Endothelial cell of umbilical vein (primary cell): ENCODE data around the gene RALGAPA1. TPM values are rescaled to one million over a fixed set of nuclear protein-coding genes. Genes with fewer than 3 reads are reported as not detected.

Experiments
- BruUV-seq: library from RNA; stranded (reverse); fragments of 400-500 nt; replicated peaks from 2 replicates; lab custom pipeline; 2021; lab: Mats Ljungman, UMichigan
- CTCF ChIA-PET: fragments of 300-600, 350-600 bp; sonication (Branson Sonifier 250); formaldehyde crosslinking; loops from one replicate; lab custom pipeline; 2021; ENCODE audit warnings: antibody characterized with exemption, inconsistent platforms; lab: Charles Lee
- POLR2A ChIA-PET: fragments of 300-600, 350-600 bp; sonication (Branson Sonifier 250); formaldehyde crosslinking; loops from one replicate; lab custom pipeline; 2021; ENCODE audit warnings: antibody characterized with exemption, inconsistent platforms; lab: Charles Lee
- DNase-seq: peaks from one replicate; pipeline ENCODE4 v3.0.0-alpha.2; 2011; ENCODE audit warnings: low read depth, low spot score
- FAIRE-seq: peaks from 2 replicates; lab custom pipeline; 2011; peaks lifted over from hg19 to GRCh38; lab: Jason Lieb, UNC
- H2AFZ ChIP-seq: 2 replicates; pipeline ENCODE4 v1.6.0; 2012; ENCODE audit warnings: low read depth, low read length, control low read depth, inconsistent platforms
- H3K27ac ChIP-seq: 2 replicates; pipeline ENCODE4 v1.5.1; 2011; ENCODE audit warnings: low read depth, mild to moderate bottlenecking, control low read depth, low read length, moderate library complexity; ENCODE audit not compliant: insufficient read depth
- H3K27me3 ChIP-seq, 2 experiments: 2 replicates each; pipeline versions ENCODE4 v1.6.0 to v1.6.1; 2011; ENCODE audit warnings: low read length in 2 of 2, mixed read lengths in 1 of 2; ENCODE audit not compliant: control insufficient read depth in 2 of 2, insufficient read depth in 2 of 2
- H3K36me3 ChIP-seq, 2 experiments: 2 replicates in 1 of 2; 3 replicates in 1 of 2; pipeline ENCODE4 v1.5.1; 2011; ENCODE audit warnings: low read length in 2 of 2, mild to moderate bottlenecking in 1 of 2, moderate library complexity in 1 of 2; ENCODE audit not compliant: control insufficient read depth in 2 of 2, insufficient read depth in 2 of 2; ENCODE audit errors: extremely low read depth in 1 of 2
- H3K4me1 ChIP-seq: 3 replicates; pipeline ENCODE4 v1.5.1; 2011; ENCODE audit warnings: mild to moderate bottlenecking, low read length; ENCODE audit not compliant: control insufficient read depth, insufficient read depth; ENCODE audit errors: extremely low read depth
- H3K4me2 ChIP-seq: 2 replicates; pipeline ENCODE4 v1.6.1; 2011; ENCODE audit warnings: low read length, control low read depth, mixed read lengths; ENCODE audit not compliant: insufficient read depth
- H3K4me3 ChIP-seq, 3 experiments: fragments of 200-600 bp in 1 of 3; sonication (generic), shearing (Covaris generic) in 1 of 3; replicated peaks in 1 of 3; 2 replicates each; pipeline ENCODE4 v1.5.1; 2011 to 2016; ENCODE audit warnings: control low read depth in 3 of 3, low read length in 3 of 3, mild to moderate bottlenecking in 2 of 3, inconsistent platforms in 1 of 3, low read depth in 1 of 3, moderate library complexity in 1 of 3; ENCODE audit not compliant: insufficient read depth in 1 of 3
- H3K79me2 ChIP-seq: 2 replicates; pipeline ENCODE4 v1.6.0; 2012; ENCODE audit warnings: low read length, inconsistent platforms; ENCODE audit not compliant: control insufficient read depth, insufficient read depth
- H3K9ac ChIP-seq: replicated peaks from 2 replicates; pipeline ENCODE3; 2011; ENCODE audit warnings: low read length, control low read depth; ENCODE audit not compliant: insufficient read depth; ENCODE audit errors: extremely low read depth
- H3K9me1 ChIP-seq: replicated peaks from 3 replicates; pipeline ENCODE4 v1.6.0; 2011; ENCODE audit warnings: mild to moderate bottlenecking, low read length; ENCODE audit not compliant: control insufficient read depth, insufficient read depth; ENCODE audit errors: extremely low read depth
- H3K9me3 ChIP-seq: replicated peaks from 2 replicates; pipeline ENCODE4 v1.5.1; 2012; ENCODE audit warnings: low read length, inconsistent platforms; ENCODE audit not compliant: control insufficient read depth, insufficient read depth
- H4K20me1 ChIP-seq: replicated peaks from 2 replicates; pipeline ENCODE3; 2011; ENCODE audit warnings: mild to moderate bottlenecking, low read length; ENCODE audit not compliant: control insufficient read depth, insufficient read depth; ENCODE audit errors: extremely low read depth
- EZH2 ChIP-seq: IDR thresholded peaks from 2 replicates; pipeline ENCODE4 v1.6.1; 2012; ENCODE audit warnings: borderline replicate concordance, low read depth, mild to moderate bottlenecking, moderate library complexity, low read length, inconsistent platforms; ENCODE audit not compliant: severe bottlenecking
- FOS ChIP-seq: IDR thresholded peaks from 2 replicates; pipeline ENCODE4 v1.6.1; 2011; ENCODE audit warnings: mild to moderate bottlenecking, low read length, moderate library complexity, borderline replicate concordance; ENCODE audit not compliant: insufficient read depth
- GATA2 ChIP-seq: IDR thresholded peaks from 2 replicates; pipeline ENCODE4 v1.7.0; 2011; ENCODE audit warnings: low read depth, mild to moderate bottlenecking, moderate library complexity, mixed read lengths, low read length; ENCODE audit not compliant: insufficient read length, insufficient read depth
- JUN ChIP-seq: IDR thresholded peaks from 2 replicates; pipeline ENCODE4 v1.6.1; 2011; ENCODE audit warnings: borderline replicate concordance, low read depth; ENCODE audit not compliant: insufficient read length, insufficient read depth
- MYC ChIP-seq: IDR thresholded peaks from one replicate; pipeline ENCODE4 v1.6.1; 2011; ENCODE audit warnings: mild to moderate bottlenecking, low read depth, low read length
- POLR2A ChIP-seq: IDR thresholded peaks from 2 replicates; pipeline ENCODE4 v1.6.1; 2012; ENCODE audit warnings: low read depth, mild to moderate bottlenecking, control low read depth, low read length
- POLR2AphosphoS5 ChIP-seq: IDR thresholded peaks from 2 replicates; pipeline ENCODE4 v1.6.1; 2012; ENCODE audit warnings: low read depth, mild to moderate bottlenecking, control low read depth, low read length, moderate library complexity; ENCODE audit not compliant: insufficient read depth
- dilution Hi-C: fragments of 300-500 bp; cut with MboI; formaldehyde crosslinking; loops from one replicate; pipeline ENCODE4 v1.15.0; 2019; ENCODE audit warnings: low sequenced_read_pairs; ENCODE audit not compliant: extremely low pct_ligation_motif_present
- intact Hi-C: fragments of 100-400 bp; cut with micrococcal nuclease; formaldehyde crosslinking; loops from one replicate; pipeline ENCODE4 v1.10.0; 2022
- polyA plus RNA-seq, 4 experiments: library from polyadenylated mRNA; depleted of rRNA in 3 of 4; stranded (reverse) in 3 of 4; unstranded in 1 of 4; fragments of >200 nt; gene quantifications; 2 replicates each; pipeline versions ENCODE4 v1.2.1 to v1.2.3, GENCODE V29; 2011 to 2012; ENCODE audit warnings: missing spikeins in 1 of 4
- total RNA-seq: library from RNA; stranded (reverse); gene quantifications from 2 replicates; pipeline ENCODE4 v1.2.3, GENCODE V29; 2021
- TF ChIP-seq, protein P1 (sequence below), 2 donors: IDR thresholded peaks; 1 replicate in 1 of 2; 2 replicates in 1 of 2; pipeline ENCODE4 v1.5.1; 2011; ENCODE audit warnings: low read length in 2 of 2, mild to moderate bottlenecking in 2 of 2, moderate library complexity in 2 of 2, control low read depth in 1 of 2, inconsistent platforms in 1 of 2, low read depth in 1 of 2; ENCODE audit not compliant: insufficient read depth in 1 of 2; ENCODE audit errors: extremely low read depth in 1 of 2
- TF ChIP-seq, protein P2 (sequence below): IDR thresholded peaks from 2 replicates; pipeline ENCODE4 v1.6.1; 2011; ENCODE audit not compliant: insufficient read depth, insufficient read length

The RALGAPA1 gene
- total and polyA plus RNA-seq, 2 donors (not counting 3 experiments of a cell fraction or from before 2014, with no cell fraction given) = 6.1 to 30.9 TPM

DNA sequence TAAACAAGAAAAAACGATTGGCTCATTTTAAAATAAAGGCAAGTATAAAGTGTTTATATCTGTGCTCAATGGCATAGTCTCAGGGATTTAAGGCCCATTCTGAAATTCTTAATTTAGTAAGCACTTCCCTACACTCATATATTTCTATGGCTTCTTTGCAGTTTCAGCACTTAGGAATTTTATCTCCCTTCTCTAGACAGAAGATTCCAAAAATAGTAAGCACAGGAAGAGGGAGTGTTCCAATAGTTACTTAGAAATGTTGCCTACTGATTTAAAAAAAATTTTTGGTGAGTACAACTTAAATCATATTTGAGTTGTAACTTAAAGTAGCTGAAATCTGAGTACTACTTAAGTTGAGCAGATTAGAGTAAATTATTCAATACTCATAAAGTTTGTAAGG is 255.3 kb downstream of the RALGAPA1 start:
- intact Hi-C loops (no loop called here), dilution Hi-C loops (no loop called here)
- TF ChIP-seq EZH2 = no peak
- no peak for TF ChIP-seq JUN
- TF ChIP-seq POLR2AphosphoS5 = no peak
- TF ChIP-seq, protein P1, sequence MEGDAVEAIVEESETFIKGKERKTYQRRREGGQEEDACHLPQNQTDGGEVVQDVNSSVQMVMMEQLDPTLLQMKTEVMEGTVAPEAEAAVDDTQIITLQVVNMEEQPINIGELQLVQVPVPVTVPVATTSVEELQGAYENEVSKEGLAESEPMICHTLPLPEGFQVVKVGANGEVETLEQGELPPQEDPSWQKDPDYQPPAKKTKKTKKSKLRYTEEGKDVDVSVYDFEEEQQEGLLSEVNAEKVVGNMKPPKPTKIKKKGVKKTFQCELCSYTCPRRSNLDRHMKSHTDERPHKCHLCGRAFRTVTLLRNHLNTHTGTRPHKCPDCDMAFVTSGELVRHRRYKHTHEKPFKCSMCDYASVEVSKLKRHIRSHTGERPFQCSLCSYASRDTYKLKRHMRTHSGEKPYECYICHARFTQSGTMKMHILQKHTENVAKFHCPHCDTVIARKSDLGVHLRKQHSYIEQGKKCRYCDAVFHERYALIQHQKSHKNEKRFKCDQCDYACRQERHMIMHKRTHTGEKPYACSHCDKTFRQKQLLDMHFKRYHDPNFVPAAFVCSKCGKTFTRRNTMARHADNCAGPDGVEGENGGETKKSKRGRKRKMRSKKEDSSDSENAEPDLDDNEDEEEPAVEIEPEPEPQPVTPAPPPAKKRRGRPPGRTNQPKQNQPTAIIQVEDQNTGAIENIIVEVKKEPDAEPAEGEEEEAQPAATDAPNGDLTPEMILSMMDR (IDR thresholded peaks at IDR 0.05; ENCODE audit: extremely low read depth in 1 of 2, insufficient read depth in 1 of 2, low read depth in 1 of 2, low read length in 2 of 2) = no peak
- TF ChIP-seq FOS = no peak
- no peak for TF ChIP-seq GATA2
- TF ChIP-seq POLR2A = no peak
- no peak for TF ChIP-seq MYC
- TF ChIP-seq, protein P2, sequence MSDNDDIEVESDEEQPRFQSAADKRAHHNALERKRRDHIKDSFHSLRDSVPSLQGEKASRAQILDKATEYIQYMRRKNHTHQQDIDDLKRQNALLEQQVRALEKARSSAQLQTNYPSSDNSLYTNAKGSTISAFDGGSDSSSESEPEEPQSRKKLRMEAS = no peak
- DNase-seq (no peak), FAIRE-seq (no peak)
- no TSS peak for BruUV-seq
- H3K27me3 ChIP-seq = no peaks in the 10 kb centered on the region
- H3K4me1 ChIP-seq = peaks cover 3% of the 10 kb centered on the region
- no peaks in the 10 kb centered on the region for H3K9me3 ChIP-seq
- no peaks in the 10 kb centered on the region for H4K20me1 ChIP-seq
- H3K27ac ChIP-seq = no peak overlapping the region
- H3K4me2 ChIP-seq = peak overlapping the region; percentile 31
- no peak overlapping the region for H3K4me3 ChIP-seq
- H3K79me2 ChIP-seq = no peaks in the 10 kb centered on the region
- no peaks in the 10 kb centered on the region for H3K9me1 ChIP-seq
- no peak overlapping the region for H3K9ac ChIP-seq
- H2AFZ ChIP-seq = no peak overlapping the region
- no peaks in the 10 kb centered on the region for H3K36me3 ChIP-seq
- CTCF ChIA-PET = no interaction called here
- POLR2A ChIA-PET = no interaction called here
